ENCODE data around the gene MYOZ3. TPM values are rescaled to one million over a fixed set of nuclear protein-coding genes. Genes with fewer than 3 reads are reported as not detected.
A peak's percentile ranks its signal among the peaks of the same experiment; 100 is the strongest.

MYOZ3 gene
- total RNA-seq, 2 experiments from 2014 or later = not detected

DNA sequence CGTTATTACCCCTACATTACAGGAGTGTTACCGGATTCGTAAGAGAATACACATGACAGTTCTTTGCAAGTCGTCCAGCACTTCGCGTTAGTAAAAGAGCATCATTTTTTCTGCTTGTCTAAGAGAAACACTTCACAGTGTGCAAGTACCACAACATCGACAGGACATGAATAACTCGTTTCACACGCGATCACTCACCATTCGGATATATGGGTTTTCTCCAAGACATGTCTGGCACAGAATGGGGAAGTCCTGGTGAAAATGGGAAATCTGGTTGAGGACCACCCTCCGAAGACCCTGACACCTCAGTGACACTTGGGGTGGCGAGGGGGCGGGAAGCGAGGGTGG is 39.2 kb downstream of the MYOZ3 start:
- peaks cover 9% of the 10 kb centered on the region; the same call in 1 of the 2 replicates for H4K20me1 ChIP-seq (ENCODE audit: insufficient read depth, low read length)
- H2AFZ ChIP-seq (ENCODE audit: low read length) = peak overlapping the region; percentile 95; the same call in 1 of the 2 replicates
- POLR2A ChIA-PET = interaction anchor here (0.6 to 1.8 kb wide), 13 partner anchors 7 to 1743 kb away, joined by 3 to 7 read pairs (median 3); no protein-coding TSS in a partner anchor
- BruUV-seq (replicated peaks) = no TSS peak
- no peaks in the 10 kb centered on the region for H3K9me2 ChIP-seq (ENCODE audit: insufficient read depth, low read length)
- peaks cover 14% of the 10 kb centered on the region for H3K4me1 ChIP-seq (ENCODE audit: insufficient read depth, low read length, poor library complexity, severe bottlenecking)
- peaks cover 43% of the 10 kb centered on the region for H3K36me3 ChIP-seq (ENCODE audit: insufficient read depth, low read length)
- peak overlapping the region; percentile 91 for H3K4me2 ChIP-seq (ENCODE audit: low read length)
- DNase-seq (ENCODE audit: low spot score) = no peak
- H3K79me2 ChIP-seq (ENCODE audit: insufficient read depth, low read depth, low read length) = peaks cover 17% of the 10 kb centered on the region
- no peak for TF ChIP-seq EZH2phosphoT487 (IDR thresholded peaks at IDR 0.05; ENCODE audit: borderline replicate concordance, low read depth, low read length)
- TF ChIP-seq, protein P1, sequence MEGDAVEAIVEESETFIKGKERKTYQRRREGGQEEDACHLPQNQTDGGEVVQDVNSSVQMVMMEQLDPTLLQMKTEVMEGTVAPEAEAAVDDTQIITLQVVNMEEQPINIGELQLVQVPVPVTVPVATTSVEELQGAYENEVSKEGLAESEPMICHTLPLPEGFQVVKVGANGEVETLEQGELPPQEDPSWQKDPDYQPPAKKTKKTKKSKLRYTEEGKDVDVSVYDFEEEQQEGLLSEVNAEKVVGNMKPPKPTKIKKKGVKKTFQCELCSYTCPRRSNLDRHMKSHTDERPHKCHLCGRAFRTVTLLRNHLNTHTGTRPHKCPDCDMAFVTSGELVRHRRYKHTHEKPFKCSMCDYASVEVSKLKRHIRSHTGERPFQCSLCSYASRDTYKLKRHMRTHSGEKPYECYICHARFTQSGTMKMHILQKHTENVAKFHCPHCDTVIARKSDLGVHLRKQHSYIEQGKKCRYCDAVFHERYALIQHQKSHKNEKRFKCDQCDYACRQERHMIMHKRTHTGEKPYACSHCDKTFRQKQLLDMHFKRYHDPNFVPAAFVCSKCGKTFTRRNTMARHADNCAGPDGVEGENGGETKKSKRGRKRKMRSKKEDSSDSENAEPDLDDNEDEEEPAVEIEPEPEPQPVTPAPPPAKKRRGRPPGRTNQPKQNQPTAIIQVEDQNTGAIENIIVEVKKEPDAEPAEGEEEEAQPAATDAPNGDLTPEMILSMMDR (conservative IDR thresholded peaks at IDR 0.05; ENCODE audit: low read length) = no peak
- H3K9me3 ChIP-seq (ENCODE audit: low read length) = no peaks in the 10 kb centered on the region
- peak overlapping the region; percentile 75 for H3K27ac ChIP-seq (ENCODE audit: low read depth, low read length, poor library complexity, severe bottlenecking)
- CTCF ChIA-PET (ENCODE audit: unreplicated experiment) = interaction anchor here (0.6 to 1.1 kb wide), 6 partner anchors 9 to 513 kb away, joined by 3 to 4 read pairs (median 3); no protein-coding TSS in a partner anchor
- peak overlapping the region; percentile 91 for H3K4me3 ChIP-seq (ENCODE audit: low read depth, low read length, poor library complexity, severe bottlenecking)
- intact Hi-C loops (cut with micrococcal nuclease; ENCODE audit: unreplicated experiment) = loop anchor here (2.0 to 5.0 kb wide), 4 partner anchors 59 to 343 kb away; partner anchors contain the start of genes DCTN4, RPS14 and TCOF1

- ChIA-PET POLR2A (interaction anchor here (0.5 to 1.8 kb wide), 17 partner anchors 8 to 935 kb away, joined by 3 to 7 read pairs (median 3); no protein-coding TSS in a partner anchor), CTCF (ENCODE audit: unreplicated experiment) (interaction anchor here (0.6 to 1.1 kb wide), 7 partner anchors 8 to 1090 kb away, joined by 3 to 4 read pairs (median 3); no protein-coding TSS in a partner anchor)
- peak within 1 kb of the TSS; percentile 91 for H3K4me3 ChIP-seq (ENCODE audit: low read depth, low read length, poor library complexity, severe bottlenecking)
- DNase-seq (ENCODE audit: low spot score) = peak; percentile 94
- peaks cover 14% of the 10 kb centered on the region for H3K4me1 ChIP-seq (ENCODE audit: insufficient read depth, low read length, poor library complexity, severe bottlenecking)
- peak within 1 kb of the TSS; percentile 91 for H3K4me2 ChIP-seq (ENCODE audit: low read length)
- peak within 1 kb of the TSS; percentile 75 for H3K27ac ChIP-seq (ENCODE audit: low read depth, low read length, poor library complexity, severe bottlenecking)
- peaks cover 9% of the 10 kb centered on the region; the same call in 1 of the 2 replicates for H4K20me1 ChIP-seq (ENCODE audit: insufficient read depth, low read length)
- H2AFZ ChIP-seq (ENCODE audit: low read length) = peak within 1 kb of the TSS; percentile 95
- H3K9me2 ChIP-seq (ENCODE audit: insufficient read depth, low read length) = no peaks in the 10 kb centered on the region
- no peaks in the 10 kb centered on the region for H3K9me3 ChIP-seq (ENCODE audit: low read length)
- BruUV-seq (replicated peaks) = no TSS peak
- peaks cover 37% of the 10 kb centered on the region for H3K36me3 ChIP-seq (ENCODE audit: insufficient read depth, low read length)
- TF ChIP-seq, protein P1 (conservative IDR thresholded peaks at IDR 0.05; ENCODE audit: low read length) = peak; percentile 82
- no peak for TF ChIP-seq EZH2phosphoT487 (IDR thresholded peaks at IDR 0.05; ENCODE audit: borderline replicate concordance, low read depth, low read length)
- H3K79me2 ChIP-seq (ENCODE audit: insufficient read depth, low read depth, low read length) = peaks cover 17% of the 10 kb centered on the region
- intact Hi-C loops (cut with micrococcal nuclease; ENCODE audit: unreplicated experiment) = loop anchor here (2.0 to 5.0 kb wide), 4 partner anchors 58 to 343 kb away; partner anchors contain the start of genes DCTN4, RPS14 and TCOF1
Observed at GRCh38 chr5:150700594-150701377, 39.7 kb downstream of the MYOZ3 start, which contains the start of gene RBM22. RBM22 (minus strand) TSS chr5:150701062; CDS start chr5:150700985, 77 bp downstream.
